B cell (primary cell): ENCODE data around the gene KRTAP4-5. TPM values are rescaled to one million over a fixed set of nuclear protein-coding genes. Genes with fewer than 3 reads are reported as not detected.
A peak's percentile ranks its signal among the peaks of the same experiment; 100 is the strongest.
"Not testable (repeated sequence)": the region's sequence is repeated elsewhere in the genome, so short reads cannot be mapped to it uniquely, and the experiment has no call there.

Experiments used
- ATAC-seq: fragments of 200-7000 bp; cut with Tn5 transposase; one replicate; pipeline ENCODE4 v1.10.0; 2021; ENCODE audit warnings: low read depth, mild to moderate bottlenecking, moderate number of reproducible peaks, moderate library complexity
- CTCF ChIA-PET: fragments of 350-600 bp; sonication (Branson Sonifier 250); formaldehyde crosslinking; loops from one replicate; lab custom pipeline; 2021; ENCODE audit warnings: antibody characterized with exemption, inconsistent platforms; lab: Charles Lee
- POLR2A ChIA-PET: fragments of 350-600 bp; sonication (Branson Sonifier 250); formaldehyde crosslinking; loops from one replicate; lab custom pipeline; 2021; ENCODE audit warnings: antibody characterized with exemption; lab: Charles Lee
- DNase-seq: peaks from one replicate; pipeline ENCODE4 v3.0.0; 2013
- H2AFZ ChIP-seq: 2 replicates; pipeline ENCODE4 v1.6.1; 2012; ENCODE audit warnings: mild to moderate bottlenecking, low read depth, low read length; ENCODE audit not compliant: insufficient read depth, poor library complexity, severe bottlenecking
- H3K27ac ChIP-seq, 2 donors: 1 replicate in 1 of 2; 2 replicates in 1 of 2; pipeline ENCODE4 v1.5.1; 2012 to 2013; ENCODE audit warnings: low read length in 2 of 2, mild to moderate bottlenecking in 2 of 2, moderate library complexity in 1 of 2
- H3K27me3 ChIP-seq, 4 experiments: fragments of 200-600 bp in 1 of 4; sonication (generic) in 1 of 4; replicated peaks in 1 of 4; 1 replicate in 2 of 4; 2 replicates in 2 of 4; pipeline versions ENCODE4 v1.6.1 to v1.7.0; 2013 to 2016; ENCODE audit warnings: low read length in 3 of 4, mild to moderate bottlenecking in 2 of 4, mixed read lengths in 1 of 4, moderate library complexity in 1 of 4; ENCODE audit not compliant: insufficient read depth in 4 of 4, control insufficient read depth in 3 of 4; ENCODE audit errors: control extremely low read depth in 1 of 4
- H3K36me3 ChIP-seq, 2 experiments: replicated peaks in 1 of 2; 1 replicate in 1 of 2; 2 replicates in 1 of 2; pipeline versions ENCODE4 v1.6.1 to v1.7.1; 2013; ENCODE audit warnings: low read length in 1 of 2; ENCODE audit not compliant: insufficient read depth in 2 of 2, control insufficient read depth in 1 of 2; ENCODE audit errors: control extremely low read depth in 1 of 2, extremely low read depth in 1 of 2
- H3K4me1 ChIP-seq, 2 donors: fragments of 200-600 bp in 1 of 2; sonication (generic) in 1 of 2; 1 replicate in 1 of 2; 2 replicates in 1 of 2; pipeline versions ENCODE4 v1.5.1 to v1.6.1; 2013 to 2017; ENCODE audit warnings: low read length in 2 of 2; ENCODE audit not compliant: control insufficient read depth in 2 of 2, insufficient read depth in 2 of 2
- H3K4me2 ChIP-seq: replicated peaks from 2 replicates; pipeline ENCODE3; 2012; ENCODE audit warnings: mild to moderate bottlenecking, low read depth, low read length; ENCODE audit not compliant: poor library complexity, severe bottlenecking
- H3K4me3 ChIP-seq, 5 experiments: fragments of 200-600 bp in 1 of 5; sonication (generic) in 1 of 5; 1 replicate in 3 of 5; 2 replicates in 2 of 5; pipeline versions ENCODE4 v1.5.1 to v1.7.0; 2011 to 2016; ENCODE audit warnings: low read length in 4 of 5, mild to moderate bottlenecking in 4 of 5, low read depth in 2 of 5, control low read depth in 1 of 5, moderate library complexity in 1 of 5; ENCODE audit not compliant: insufficient read depth in 1 of 5; ENCODE audit errors: control extremely low read depth in 1 of 5, extremely low read depth in 1 of 5
- H3K79me2 ChIP-seq: fragments of 200-600 bp; sonication (generic); one replicate; pipeline ENCODE4 v1.6.0; 2016; ENCODE audit warnings: low read length; ENCODE audit not compliant: control insufficient read depth, insufficient read depth
- H3K9ac ChIP-seq: fragments of 200-600 bp; sonication (generic); 2 replicates; pipeline ENCODE4 v1.6.1; 2017; ENCODE audit warnings: mild to moderate bottlenecking, low read length, moderate library complexity
- H3K9me3 ChIP-seq, 3 donors: one replicate each; pipeline versions ENCODE4 v1.6.1 to v1.7.1; 2013; ENCODE audit warnings: low read length in 2 of 3; ENCODE audit not compliant: control insufficient read depth in 2 of 3, insufficient read depth in 1 of 3; ENCODE audit errors: control extremely low read depth in 1 of 3
- H4K20me1 ChIP-seq: 2 replicates; pipeline ENCODE4 v1.6.0; 2012; ENCODE audit warnings: mild to moderate bottlenecking, low read length; ENCODE audit not compliant: insufficient read depth, control insufficient read depth, poor library complexity, severe bottlenecking
- H3K27ac Mint-ChIP-seq: one replicate; pipeline ENCODE4 v1.8.0; 2021; ENCODE audit warnings: mixed read lengths
- H3K27me3 Mint-ChIP-seq: one replicate; pipeline ENCODE4 v1.8.0; 2021; ENCODE audit warnings: mixed read lengths
- H3K4me1 Mint-ChIP-seq: one replicate; pipeline ENCODE4 v1.8.0; 2021; ENCODE audit warnings: mixed read lengths
- H3K4me3 Mint-ChIP-seq: one replicate; pipeline ENCODE4 v1.8.0; 2021; ENCODE audit warnings: mixed read lengths
- H3K9me3 Mint-ChIP-seq: one replicate; pipeline ENCODE4 v1.8.0; 2022; ENCODE audit warnings: mixed read lengths; ENCODE audit not compliant: insufficient read depth
- EZH2 ChIP-seq: IDR thresholded peaks from 2 replicates; pipeline ENCODE4 v1.6.1; 2012; ENCODE audit warnings: borderline replicate concordance, low read depth, mild to moderate bottlenecking, moderate library complexity, low read length; ENCODE audit not compliant: insufficient read depth, poor library complexity, severe bottlenecking
- WGBS: methylation state at CpG from one replicate; pipeline ENCODE4 v1.1.5; 2013; ENCODE audit warnings: missing lambda C conversion rate; ENCODE audit not compliant: insufficient coverage; 5-methylcytosine and 5-hydroxymethylcytosine counted together
- intact Hi-C: fragments of 100-400 bp; cut with micrococcal nuclease; formaldehyde crosslinking; loops from one replicate; pipeline ENCODE4 v1.10.0; 2022
- polyA plus RNA-seq: library from polyadenylated mRNA; depleted of rRNA; stranded (reverse); fragments of >200 nt; gene quantifications from 2 replicates; pipeline ENCODE4 v1.2.3, GENCODE V29; 2012
- total RNA-seq, 2 donors: library from RNA; stranded (reverse); fragments of 120-200 nt in 1 of 2; gene quantifications; 1 replicate in 1 of 2; 2 replicates in 1 of 2; pipeline versions ENCODE4 v1.2.3 to v1.2.4, GENCODE V29; 2013 to 2022
- TF ChIP-seq, protein P1 (sequence below): fragments of 200-600 bp; IDR thresholded peaks from one replicate; pipeline ENCODE4 v1.8.0; 2022; ENCODE audit warnings: antibody characterized with exemption, mild to moderate bottlenecking

The KRTAP4-5 gene
- total and polyA plus RNA-seq, 2 donors (not counting 1 experiment from before 2014, with no cell fraction given), result not detected

DNA sequence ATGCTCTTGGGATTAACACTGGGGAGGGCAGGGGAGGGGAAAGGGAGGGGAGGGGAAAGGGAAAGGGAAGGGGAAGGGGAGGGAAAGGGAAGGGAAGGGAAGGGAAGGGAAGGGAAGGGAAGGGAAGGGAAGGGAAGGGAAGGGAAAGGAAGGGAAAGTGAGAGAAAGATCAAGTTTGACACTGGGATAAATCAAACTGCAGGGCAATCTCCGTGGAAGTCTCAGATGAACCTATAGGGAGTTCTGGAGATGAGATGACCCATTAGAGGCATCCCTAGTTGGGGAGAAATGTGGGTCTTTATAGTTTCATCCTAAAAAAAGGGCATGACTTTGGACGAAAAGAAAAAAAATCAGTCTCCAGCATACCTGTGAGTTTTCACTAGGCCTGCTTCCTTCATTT lies 27.9 kb downstream of the KRTAP4-5 start:
- peaks cover 56 to 63% of the 10 kb centered on the region in 2 donors for H3K4me1 ChIP-seq
- no peak overlapping the region for H3K4me3 ChIP-seq
- H2AFZ ChIP-seq, result no peak overlapping the region
- Mint-ChIP-seq H3K27ac (no peak overlapping the region), H3K9me3 (no peaks in the 10 kb centered on the region), H3K4me1 (peaks cover 30% of the 10 kb centered on the region), H3K4me3 (no peak overlapping the region), H3K27me3 (peaks cover 13% of the 10 kb centered on the region)
- peaks cover 0 to 5% (median 3%) of the 10 kb centered on the region in 3 donors for H3K9me3 ChIP-seq
- no peaks in the 10 kb centered on the region for H3K27me3 ChIP-seq
- DNase-seq (no peak), ATAC-seq (no peak)
- TF ChIP-seq, protein P1, sequence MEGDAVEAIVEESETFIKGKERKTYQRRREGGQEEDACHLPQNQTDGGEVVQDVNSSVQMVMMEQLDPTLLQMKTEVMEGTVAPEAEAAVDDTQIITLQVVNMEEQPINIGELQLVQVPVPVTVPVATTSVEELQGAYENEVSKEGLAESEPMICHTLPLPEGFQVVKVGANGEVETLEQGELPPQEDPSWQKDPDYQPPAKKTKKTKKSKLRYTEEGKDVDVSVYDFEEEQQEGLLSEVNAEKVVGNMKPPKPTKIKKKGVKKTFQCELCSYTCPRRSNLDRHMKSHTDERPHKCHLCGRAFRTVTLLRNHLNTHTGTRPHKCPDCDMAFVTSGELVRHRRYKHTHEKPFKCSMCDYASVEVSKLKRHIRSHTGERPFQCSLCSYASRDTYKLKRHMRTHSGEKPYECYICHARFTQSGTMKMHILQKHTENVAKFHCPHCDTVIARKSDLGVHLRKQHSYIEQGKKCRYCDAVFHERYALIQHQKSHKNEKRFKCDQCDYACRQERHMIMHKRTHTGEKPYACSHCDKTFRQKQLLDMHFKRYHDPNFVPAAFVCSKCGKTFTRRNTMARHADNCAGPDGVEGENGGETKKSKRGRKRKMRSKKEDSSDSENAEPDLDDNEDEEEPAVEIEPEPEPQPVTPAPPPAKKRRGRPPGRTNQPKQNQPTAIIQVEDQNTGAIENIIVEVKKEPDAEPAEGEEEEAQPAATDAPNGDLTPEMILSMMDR, result no peak
- no peak for TF ChIP-seq EZH2
- no peaks in the 10 kb centered on the region for H4K20me1 ChIP-seq
- no peak overlapping the region for H3K9ac ChIP-seq
- H3K4me2 ChIP-seq, result no peak overlapping the region
- CTCF ChIA-PET, result no interaction called here
- POLR2A ChIA-PET, result no interaction called here
- no peak overlapping the region for H3K27ac ChIP-seq
- no peaks in the 10 kb centered on the region for H3K36me3 ChIP-seq
- H3K79me2 ChIP-seq, result no peaks in the 10 kb centered on the region
- intact Hi-C loops, result loop anchor here (5.0 kb wide), 1 partner anchor 186 kb away; the partner anchor contains the start of gene KRTAP16-1
- 100% methylated on average over 1 of the region's 2 CpGs for WGBS

DNA sequence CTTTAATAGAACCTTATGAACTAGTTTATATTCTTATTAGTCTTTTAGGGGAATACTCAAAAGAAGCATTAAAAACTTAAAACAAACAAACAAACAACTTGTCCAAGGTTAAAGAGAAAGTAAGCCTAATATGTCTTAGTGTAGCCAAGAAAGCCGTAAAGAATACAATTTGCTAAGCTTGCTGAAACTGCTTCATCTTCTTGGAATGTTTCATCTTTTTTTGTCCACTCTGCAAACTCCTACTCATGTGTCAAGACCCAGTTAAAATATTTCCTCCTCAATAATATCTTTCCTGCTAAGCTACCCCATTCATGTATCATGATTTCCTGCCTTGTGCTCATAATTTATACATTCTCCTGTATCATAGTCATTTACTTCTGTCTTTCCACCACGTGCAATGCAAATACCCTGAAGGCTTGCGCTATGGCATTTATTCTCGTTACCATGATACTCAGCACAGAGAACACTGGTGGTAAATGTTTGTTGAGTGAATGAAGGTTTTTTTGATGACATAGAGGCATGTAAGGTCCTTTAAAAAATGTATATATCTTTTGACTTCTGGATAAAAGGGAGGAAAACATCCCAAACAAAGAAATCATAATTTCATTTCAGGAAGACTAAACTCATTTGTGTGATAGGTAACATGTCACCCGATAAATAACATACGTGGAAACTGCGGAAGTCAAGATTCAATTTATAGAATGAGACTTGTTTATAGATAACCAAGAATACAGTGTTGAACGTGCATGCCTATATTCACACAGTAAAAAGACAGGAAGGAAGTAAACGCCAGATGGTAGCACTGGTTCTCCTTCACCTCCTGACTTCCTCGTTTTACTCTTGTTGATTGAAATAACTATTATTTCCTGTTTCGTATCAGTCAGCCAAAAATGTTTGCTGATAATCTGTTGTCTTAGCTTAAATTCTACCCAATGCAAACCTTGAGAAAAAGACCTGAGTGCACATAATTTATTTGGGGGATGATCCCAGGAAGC lies 29.6 kb downstream of the KRTAP4-5 start:
- Histone ChIP-seq H3K4me2 (peak overlapping the region; percentile 57), H3K9ac (peak overlapping the region; percentile 30), H3K4me1 (peaks cover 64 to 77% of the 10 kb centered on the region in 2 donors), H3K27ac (peak overlapping the region; percentile 93 to 97), H3K4me3 (peak overlapping the region in 2 of 5 experiments; percentile 25 to 50)
- Mint-ChIP-seq H3K4me3 (peak overlapping the region; percentile 46), H3K4me1 (peaks cover 40% of the 10 kb centered on the region), H3K27ac (peak overlapping the region; percentile 87)
- not testable (repeated sequence) for H2AFZ ChIP-seq, H3K36me3 ChIP-seq, H3K27me3 Mint-ChIP-seq, H3K9me3 Mint-ChIP-seq, H3K9me3 ChIP-seq, H3K79me2 ChIP-seq, H4K20me1 ChIP-seq, H3K27me3 ChIP-seq
- ATAC-seq (peak; percentile 69), DNase-seq (peak; percentile 71)
- POLR2A ChIA-PET, result interaction anchor here (0.8 kb wide), 1 partner anchor 102 kb away, joined by 3 read pairs; no protein-coding TSS in a partner anchor
- CTCF ChIA-PET, result interaction anchor here (1.6 kb wide), 1 partner anchor 202 kb away, joined by 5 read pairs; no protein-coding TSS in a partner anchor
- 100% methylated on average over 1 of the region's 11 CpGs for WGBS
- intact Hi-C loops, result loop anchor here (5.0 kb wide), 2 partner anchors 57 to 187 kb away; partner anchors contain the start of genes KRTAP16-1 and KRTAP4-2
